UCSD-AML1 (cell line): ENCODE measurements around the gene HCFC1R1.

Experiments used
- DNase-seq: peaks from one replicate; lab custom pipeline; 2025; ENCODE audit not compliant: unreplicated experiment; lab: John Stamatoyannopoulos, UW

The HCFC1R1 gene

DNA sequence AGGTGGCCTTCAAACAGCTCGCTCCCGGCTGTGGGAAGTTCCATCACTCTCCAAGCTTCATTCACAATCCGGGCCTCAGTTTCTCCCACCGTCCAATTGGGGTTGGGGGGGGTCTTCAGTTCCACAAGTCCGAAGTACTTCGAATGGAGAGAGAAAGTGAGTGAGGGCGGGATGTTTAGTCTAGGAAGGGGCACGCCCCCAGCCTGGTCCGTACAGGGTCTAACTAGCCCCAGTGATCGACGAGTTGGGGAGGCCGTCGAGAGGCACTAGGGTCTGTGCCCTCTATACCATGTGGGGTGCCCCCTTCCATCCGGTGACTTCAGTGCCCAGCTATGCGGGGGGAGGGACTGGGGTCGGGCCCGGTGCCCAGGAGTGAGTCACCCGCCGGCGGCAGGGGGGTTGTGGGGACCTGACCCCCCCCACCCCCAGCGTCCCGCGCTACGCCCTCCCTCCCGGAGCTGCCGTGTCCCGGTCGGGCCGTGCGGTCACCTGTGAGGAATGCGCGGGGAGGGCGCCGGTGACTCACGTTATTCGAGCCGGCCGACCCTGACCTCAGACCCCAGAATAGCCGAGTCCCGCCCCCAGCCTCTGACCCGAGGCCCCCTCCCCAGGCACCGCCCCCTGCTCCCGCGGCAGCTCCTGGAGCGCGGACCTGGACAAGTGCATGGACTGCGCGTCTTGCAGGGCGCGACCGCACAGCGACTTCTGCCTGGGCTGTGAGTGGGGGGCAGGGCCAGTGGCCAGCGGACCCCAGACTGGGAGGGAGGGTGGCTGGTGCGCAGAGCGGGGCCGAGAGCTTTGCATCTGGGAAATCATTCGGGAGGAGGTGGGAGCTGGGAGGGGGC lies 2.9 kb downstream of the HCFC1R1 start:
- no peak for DNase-seq

DNA sequence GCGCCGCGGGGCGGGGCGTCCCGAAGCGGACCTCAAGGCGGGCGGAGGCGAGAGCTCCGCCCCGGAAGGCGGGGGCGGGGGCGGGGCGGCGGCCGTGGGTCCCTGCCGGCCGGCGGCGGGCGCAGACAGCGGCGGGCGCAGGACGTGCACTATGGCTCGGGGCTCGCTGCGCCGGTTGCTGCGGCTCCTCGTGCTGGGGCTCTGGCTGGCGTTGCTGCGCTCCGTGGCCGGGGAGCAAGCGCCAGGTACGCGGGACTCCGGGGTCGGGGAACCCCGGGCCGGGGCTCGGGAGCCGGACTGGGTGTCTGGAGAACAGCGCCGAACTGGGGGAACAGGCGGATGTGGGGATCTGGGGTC lies 3.5 kb downstream of the HCFC1R1 start, which contains the start of gene TNFRSF12A:
TSS of gene TNFRSF12A (plus strand) at position 122 of the 357 bp plus-strand sequence. CDS start at position 152, 30 bp downstream.
- DNase-seq: peak; percentile 87

DNA sequence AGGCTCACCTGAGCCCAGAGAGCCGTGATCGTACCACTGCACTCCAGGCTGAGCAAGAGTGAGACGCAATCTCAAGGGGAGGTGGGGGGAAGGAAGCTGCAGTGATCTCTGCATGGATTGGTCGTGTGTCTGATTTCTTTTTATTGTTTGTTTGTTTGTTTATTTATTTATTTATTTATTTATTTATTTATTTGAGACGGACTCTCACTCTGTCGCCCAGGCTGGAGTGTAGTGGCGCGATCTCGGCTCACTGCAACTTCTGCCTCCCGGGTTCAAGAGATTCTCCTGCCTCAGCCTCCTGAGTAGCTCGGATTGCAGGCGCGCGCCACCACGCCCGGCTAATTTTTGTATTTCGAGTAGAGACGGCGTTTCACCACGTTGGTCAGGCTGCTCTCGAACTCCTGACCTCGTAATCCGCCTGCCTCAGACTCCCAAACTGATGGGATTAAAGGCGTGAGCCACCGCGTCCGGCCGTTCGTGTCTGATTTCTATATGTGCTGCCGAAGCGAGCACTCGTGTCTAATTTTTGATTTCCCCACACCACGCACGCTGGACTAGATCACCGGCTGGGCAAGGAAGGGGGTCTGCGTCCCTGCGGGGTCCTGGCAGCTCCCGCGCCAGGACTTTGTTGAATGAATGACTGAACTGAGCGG lies 4.0 kb downstream of the HCFC1R1 start:
- no peak for DNase-seq

DNA sequence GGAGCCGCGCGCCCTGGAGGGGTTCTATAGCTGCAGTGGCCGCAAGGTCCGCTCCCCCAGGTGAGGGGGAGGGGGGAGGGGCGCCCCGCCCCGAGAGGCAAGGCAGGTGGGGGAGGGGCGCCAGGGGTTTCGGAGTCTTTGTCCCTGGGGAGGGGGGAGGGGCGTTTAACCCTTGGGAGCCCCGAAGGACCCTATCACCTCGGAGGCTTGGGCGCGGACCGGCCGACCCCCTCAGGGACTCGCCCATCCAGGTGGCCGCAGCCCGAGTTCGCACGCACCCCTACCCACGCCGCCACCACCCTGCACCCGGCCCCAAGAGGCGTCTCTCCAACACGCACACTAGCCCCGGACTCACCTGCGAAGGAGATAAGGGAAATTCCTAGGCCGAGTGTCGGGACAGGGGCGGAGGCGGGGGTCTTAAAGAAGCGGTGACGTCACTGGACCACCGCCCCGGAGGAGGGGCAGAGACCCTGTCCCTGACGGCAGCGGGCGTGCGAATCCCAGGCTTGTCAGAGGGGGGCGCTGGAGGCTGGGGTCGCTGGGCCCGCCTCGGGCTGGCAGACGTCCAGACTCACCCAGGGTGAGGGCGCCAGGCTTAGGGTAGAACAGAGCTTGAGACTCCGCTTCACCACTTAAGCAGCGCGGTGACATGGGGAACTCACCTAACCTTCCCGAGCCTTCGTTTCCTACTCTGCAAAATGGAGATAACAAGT lies 5.8 kb downstream of the HCFC1R1 start, which contains the start of gene CLDN6:
TSS of gene CLDN6 (minus strand) at position 390 of the 713 bp plus-strand sequence. CDS start 2,162 bp downstream, outside the sequence.
- no peak for DNase-seq

DNA sequence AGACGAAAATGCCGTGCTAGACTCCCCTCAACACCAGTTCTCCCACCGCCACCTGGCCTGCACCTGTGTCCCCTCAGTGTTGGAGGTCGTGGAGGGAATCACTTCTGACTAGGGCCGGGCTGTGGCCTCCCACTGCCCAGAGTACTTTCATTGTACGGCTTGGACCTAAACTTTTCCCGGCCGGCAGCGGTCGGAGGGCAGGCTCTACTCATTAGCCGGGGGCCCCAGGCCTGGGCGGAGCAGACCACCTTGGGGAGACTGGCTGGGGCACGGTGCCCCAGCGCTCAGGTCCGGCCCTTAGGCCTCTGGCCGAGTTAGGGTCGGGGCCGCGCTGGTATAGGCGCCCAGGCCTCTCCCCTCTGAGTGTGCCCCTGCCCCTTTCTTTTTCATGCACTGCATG lies 6.4 kb downstream of the HCFC1R1 start:
- no peak for DNase-seq

DNA sequence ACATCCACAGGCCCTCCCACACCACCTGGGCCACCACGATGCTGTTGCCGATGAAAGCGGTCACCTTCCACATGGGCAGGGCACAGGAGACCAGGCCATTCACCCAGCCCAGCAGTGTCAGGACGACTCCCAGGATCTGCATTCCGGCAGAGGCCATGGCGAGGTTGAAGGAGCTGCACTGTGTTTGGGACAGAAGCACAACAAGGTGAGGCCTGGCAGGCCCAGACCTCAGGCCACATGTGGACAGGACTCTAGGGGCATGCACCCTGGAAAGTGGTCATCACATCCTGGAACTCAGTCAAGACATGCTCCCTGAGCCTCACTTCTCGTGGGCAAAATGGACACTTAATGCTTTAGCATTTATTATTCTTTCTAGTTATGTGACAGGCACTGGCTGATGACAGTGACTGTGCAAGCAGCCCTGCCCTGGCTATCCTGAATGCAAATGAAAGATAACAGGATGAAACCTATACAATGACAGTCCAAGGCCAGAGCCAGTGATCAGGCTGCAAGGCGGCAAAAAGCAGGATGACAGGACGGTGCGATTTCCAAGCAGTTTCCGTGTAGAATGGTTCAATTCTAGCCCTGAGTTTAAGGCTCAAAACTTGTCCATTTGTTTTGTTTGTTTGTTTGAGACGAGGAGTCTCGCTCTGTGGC lies 7.7 kb downstream of the HCFC1R1 start:
- no peak for DNase-seq

DNA sequence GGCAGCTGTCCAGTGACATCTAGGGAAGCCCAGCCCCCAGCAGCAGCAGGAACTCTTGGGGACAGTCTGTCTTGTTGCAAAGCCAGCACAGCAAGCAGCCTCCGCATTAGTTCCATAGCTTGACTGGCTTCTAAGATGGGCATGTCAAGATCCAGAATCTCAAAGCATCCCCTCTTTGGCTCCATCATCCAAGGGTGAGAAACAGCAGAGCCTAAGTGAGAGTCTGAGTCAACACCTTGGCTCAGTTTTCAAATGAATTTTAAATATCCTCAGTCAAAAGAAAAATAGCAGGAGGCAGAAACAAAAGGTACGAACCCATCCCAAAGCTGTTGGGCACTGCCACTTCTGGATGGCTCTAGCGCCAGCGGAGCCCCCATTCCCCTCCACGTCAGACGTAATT lies 8.8 kb downstream of the HCFC1R1 start:
- DNase-seq: no peak

DNA sequence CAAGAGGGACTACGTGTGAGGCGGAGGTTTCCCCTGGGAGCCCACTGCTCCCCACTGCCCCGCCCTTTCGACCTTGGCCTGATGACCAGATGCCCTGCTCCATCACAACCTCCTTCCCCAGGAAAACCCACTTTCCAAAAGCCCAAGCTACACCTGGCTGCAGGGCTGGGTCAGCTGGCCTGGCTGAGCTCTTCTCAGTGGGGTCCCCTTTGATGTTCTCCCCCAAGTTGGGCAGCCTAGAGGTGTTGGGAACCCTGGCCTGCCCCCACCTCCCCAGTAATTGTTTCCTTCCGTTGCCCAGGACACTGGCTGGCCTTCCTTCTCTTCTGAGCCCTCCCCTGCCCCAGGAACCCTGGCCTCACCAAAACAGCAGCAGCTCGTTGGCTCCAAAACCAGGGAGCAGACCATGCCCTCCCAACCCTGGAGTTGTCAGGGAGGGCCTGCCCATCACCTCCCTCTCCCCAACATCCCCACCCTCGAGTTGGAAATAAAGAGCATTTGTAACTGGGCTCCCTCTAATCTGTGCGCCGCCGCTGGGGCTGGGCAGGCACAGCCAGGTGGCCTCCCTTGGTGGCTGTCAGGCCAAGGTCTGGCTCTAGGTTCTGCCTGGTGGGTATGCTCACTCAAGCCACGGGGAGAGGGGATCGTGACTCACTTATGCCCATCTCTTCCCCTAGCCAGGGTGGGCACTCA lies 9.6 kb downstream of the HCFC1R1 start:
- no peak for DNase-seq

DNA sequence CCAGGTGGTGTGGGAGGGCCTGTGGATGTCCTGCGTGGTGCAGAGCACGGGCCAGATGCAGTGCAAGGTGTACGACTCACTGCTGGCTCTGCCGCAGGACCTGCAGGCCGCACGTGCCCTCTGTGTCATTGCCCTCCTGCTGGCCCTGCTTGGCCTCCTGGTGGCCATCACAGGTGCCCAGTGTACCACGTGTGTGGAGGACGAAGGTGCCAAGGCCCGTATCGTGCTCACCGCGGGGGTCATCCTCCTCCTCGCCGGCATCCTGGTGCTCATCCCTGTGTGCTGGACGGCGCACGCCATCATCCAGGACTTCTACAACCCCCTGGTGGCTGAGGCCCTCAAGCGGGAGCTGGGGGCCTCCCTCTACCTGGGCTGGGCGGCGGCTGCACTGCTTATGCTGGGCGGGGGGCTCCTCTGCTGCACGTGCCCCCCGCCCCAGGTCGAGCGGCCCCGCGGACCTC lies 10.2 kb downstream of the HCFC1R1 start:
- DNase-seq: no peak

DNA sequence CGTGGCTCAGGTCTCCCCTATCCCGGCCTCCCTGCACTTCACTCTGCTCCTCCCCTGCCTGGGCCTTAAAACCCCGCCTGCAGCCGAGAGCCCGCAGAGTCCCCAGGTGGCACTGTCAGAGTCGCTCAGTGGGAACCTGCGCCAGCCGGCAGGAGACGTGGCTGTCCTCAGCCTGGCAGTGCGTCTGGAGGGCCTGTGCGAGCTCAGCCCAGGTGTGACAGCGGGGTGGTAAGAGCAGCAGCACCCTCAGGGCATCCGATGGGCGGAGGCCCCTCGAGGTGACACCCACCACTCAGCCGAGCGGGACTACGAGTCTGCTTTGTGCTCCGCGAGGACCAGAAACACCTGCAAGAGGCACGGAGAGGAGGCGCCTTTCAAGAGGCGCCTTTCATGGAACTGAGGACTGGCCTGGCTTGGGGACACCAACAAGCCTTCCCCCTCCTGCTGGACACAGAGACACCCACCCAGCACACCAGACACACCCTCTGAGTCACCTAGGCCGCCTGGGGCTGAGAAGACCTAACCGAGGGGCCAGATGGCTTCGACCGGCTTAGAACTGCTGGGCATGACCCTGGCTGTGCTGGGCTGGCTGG lies 10.8 kb downstream of the HCFC1R1 start, which contains the start of gene CLDN9:
TSS of gene CLDN9 (plus strand) at position 96 of the 593 bp plus-strand sequence. CDS start at position 536, 440 bp downstream.
- DNase-seq: no peak

DNA sequence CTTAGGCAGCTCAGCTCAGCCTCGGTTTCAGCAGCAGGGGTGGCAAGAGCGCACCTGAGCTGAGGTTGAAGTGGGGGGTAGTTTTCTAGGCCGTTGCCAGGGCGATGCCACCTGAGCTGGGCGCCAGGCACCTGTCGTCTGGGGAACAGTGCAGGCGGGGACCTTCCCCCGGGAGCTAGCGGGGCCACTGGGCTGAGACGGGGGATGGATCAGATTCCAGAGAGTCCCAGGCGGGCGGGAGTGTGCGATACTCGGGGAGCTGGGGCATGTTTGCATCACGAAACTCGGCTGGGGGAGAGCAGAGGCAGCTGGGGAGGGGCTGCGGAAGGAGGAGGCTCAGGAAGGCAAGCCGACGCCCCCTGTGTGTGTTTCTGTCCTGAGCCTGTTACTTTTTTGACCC lies 11.5 kb downstream of the HCFC1R1 start:
- no peak for DNase-seq

DNA sequence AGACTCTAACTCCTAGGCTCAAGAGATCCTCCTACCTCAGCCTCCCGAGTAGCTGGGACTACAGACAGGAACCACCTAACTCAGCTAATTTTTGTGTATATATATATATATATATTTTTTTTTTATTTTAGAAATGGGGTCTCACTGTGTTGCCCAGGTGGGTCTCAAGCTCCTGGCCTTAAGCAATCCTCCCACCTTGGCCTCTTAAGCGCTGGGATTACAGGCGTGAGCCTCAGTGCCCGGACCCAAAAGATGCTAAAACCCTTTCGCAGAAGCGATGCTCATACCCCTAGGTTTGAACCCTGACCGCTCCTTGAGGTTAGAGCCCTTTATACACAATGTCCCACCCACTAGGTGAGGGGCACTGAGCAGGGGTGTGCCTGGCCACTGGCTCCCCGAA lies 13.2 kb downstream of the HCFC1R1 start:
- DNase-seq: no peak

DNA sequence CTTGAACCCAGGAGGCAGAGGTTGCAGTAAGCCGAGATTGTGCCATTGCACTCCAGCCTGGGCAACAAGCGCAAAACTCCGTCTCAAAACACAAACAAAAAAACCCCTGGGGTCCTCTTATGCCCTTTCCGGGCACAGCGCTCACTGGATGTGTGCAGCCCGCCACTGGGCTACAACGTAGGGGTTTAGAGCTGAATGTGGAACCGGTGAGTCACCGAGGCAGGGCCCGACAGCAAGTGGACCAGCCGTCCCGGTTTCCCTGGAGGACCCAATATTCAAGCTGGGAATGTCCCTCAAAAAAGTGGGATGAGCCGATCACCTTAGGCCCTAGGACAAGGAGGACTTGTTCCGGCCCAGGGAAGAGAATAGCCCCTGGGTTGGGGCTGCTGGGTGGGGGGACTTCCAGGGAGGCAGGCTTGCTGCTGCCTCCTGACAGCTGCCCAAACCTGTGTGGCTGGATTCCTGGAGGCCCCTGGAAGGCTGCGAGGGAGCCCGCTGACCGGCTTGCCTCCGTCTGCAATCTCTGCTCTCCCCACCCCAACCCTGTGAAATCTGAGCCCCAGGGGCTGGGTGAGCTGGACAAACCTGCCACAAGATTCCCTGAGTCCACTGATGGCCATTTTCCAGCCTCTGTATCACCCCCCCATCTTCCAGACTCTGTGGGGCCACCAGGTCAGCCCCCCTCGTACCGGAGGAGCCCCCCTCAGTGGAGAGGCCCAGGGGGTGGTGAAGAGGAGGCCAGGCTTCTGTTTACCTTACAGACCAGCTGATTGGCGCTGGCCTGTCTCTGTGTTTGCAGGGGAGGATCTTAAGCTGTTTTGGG lies 14.0 kb downstream of the HCFC1R1 start:
- DNase-seq: no peak

DNA sequence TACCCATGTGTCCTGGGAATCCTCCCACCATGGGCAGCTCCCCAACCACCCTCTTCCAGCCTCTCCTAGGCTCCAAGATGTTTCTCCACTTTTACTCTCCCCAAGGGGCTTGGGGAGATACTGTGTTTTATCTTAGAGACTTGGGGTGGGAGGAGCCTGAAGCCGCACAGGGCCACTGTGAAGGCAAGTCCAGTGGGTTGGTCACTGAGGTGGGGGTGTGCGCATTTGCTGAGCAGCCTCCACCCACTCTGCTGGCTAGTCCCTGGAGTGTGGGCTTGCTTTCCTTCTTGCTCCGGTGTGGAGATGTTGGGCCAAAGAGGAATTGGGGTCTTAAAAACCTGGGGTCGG lies 15.1 kb downstream of the HCFC1R1 start:
- DNase-seq: no peak

DNA sequence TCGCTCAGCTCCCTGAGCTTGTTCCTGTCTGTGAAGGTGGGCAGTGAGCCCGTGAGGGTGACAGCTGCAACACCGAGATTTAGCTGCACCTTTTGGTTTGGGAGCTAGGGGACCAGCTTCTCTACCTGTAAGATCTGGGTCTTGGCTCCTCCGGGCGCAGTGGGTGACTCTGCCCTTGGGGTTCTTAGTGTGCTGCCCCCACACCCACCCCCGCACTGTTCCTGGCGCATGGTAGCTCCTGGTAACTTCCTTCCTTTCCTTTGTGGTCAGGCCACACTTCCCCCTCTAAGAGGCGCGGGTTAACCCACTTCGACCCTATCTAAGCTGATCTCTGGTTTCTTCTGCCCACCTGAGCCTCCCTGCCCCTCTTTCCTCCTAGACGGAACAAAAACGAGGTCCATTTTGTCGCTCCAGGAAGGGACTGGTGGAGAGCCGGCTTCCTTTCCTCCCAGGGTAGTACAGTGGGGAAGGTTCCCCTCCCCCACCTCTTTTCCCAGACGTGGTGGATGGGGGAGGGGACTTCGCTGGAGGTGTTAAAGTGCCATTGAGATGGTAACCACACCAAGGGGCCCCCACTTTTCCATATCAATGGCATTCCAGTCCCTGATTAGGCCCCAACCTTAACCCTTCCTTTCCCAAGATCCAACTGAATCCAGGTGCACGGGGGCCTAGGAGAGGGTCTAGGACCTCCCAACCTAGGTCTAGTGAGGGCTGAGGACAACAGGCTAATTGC lies 15.6 kb downstream of the HCFC1R1 start:
- peak; percentile 82 for DNase-seq

DNA sequence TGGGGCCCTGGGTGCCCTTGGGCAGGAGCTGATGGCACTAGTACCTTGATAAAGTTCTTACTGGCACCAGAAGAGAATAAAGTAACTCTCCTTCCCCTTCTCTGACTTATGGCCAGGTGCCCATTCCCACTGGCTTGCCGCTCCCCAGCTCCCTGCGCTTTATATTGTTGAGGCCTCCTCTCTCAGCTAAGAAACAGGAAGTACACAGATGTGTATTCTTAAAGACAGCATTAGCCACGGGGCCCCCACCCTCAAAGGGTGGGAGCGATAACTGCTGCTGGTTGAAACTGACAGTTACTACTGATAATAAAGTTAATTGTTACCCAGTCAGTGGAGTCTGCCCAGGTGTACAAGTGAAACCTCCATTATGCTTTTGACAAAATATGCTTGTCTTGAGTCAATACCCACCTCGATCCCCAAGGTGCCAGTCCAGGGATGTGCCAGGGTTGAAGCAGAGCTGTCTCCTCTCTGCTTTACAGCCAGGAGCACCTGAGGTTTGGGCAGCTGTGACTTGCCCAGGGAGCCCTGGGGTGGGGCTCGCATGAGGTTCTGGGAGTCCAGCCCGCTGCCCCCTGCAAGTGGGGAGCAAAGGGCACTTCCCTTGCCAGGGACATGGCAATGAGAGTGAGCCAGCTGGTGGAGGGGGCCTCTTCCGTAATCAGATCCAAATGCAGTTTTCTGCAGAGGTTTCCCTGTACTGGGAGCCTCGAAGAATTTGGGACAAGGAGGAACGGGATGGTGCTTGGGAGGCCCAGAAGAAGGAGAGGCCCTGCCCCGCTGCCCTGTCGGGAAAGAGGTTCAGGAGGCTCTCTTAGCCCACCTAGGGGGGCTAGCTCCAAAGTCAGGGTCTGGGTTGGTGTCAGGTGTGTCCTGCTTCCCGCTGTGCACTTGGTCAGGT lies 16.4 kb downstream of the HCFC1R1 start:
- DNase-seq: peak; percentile 51

DNA sequence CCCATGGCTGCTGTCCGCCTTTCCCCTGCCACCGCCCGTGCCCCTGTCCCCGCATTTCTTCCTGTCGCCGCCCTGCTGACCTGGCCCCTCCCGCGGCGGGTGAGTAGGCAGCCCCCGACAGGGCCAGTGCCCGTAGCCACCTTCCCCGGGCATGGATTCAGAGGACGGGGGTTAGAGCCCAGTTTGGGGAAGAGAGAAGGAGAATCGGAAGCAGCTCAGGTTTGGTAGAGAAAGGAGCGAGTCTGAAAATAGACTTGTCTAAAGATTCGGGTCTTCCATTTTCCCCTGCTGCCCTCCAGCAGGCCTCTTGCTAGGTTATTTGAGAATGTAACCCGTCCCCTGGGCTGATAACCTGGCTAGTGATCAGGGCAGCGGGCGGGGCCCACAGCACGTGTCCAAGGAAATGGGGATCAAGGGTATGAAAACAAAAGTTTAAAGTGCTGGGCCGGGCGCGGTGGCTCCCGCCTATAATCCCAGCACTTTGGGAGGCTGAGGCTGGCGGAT lies 18.9 kb downstream of the HCFC1R1 start:
- DNase-seq: peak; percentile 52
